ENCODE measurements around the gene PATE3.

DNA sequence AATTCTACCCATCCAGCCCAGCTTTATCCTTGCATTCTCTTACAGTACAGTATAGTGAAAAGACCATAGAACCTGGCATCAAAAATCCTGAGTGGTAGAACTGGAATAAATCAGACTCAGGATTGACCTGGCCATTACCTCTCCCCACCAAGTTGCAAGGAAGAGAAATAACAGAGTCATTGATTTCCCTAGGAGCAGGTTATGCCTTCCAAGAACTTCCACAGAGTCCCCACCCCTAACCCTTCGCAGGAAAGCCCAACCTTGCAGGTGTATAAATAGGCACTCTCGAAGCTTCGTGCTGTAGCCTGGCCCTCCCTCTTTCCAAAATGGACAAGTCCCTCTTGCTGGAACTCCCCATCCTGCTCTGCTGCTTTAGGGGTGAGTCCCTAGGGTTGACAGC is 41.9 kb upstream of the PATE3 start, which contains the start of gene PATE1:
- TF ChIP-seq CTCF (optimal IDR thresholded peaks at IDR 0.05 in 1 of 3, IDR thresholded peaks at IDR 0.05 in 1 of 3, conservative IDR thresholded peaks at IDR 0.05 in 1 of 3; ENCODE audit: extremely low read depth in 1 of 3, insufficient read depth in 2 of 3, low read length in 3 of 3) (no peak), EZH2 (IDR thresholded peaks at IDR 0.05; ENCODE audit: low read length) (no peak)

Data from keratinocyte (primary cell).